HEK293 (cell line): Measurements from ENCODE around the gene P2RY4.

Experiments used
- MYNN ChIP-seq: fragments of 450-650 bp; formaldehyde crosslinking; IDR thresholded peaks from 2 replicates; pipeline ENCODE4 v1.5.1; 2016; ENCODE audit warnings: missing biosample characterization, missing genetic modification characterization, borderline replicate concordance
- TF ChIP-seq, protein P1 (sequence below): fragments of 450-650 bp; formaldehyde crosslinking; IDR thresholded peaks from 2 replicates; pipeline ENCODE4 v1.5.1; 2016; ENCODE audit warnings: missing biosample characterization, missing genetic modification characterization
- TF ChIP-seq, protein P2 (sequence below): fragments of 450-650 bp; formaldehyde crosslinking; IDR thresholded peaks from 2 replicates; pipeline ENCODE4 v1.5.1; 2016; ENCODE audit warnings: missing biosample characterization, missing genetic modification characterization
- TF ChIP-seq, protein P3 (sequence below): fragments of 450-650 bp; formaldehyde crosslinking; IDR thresholded peaks from 2 replicates; pipeline ENCODE4 v1.5.1; 2016; ENCODE audit warnings: missing biosample characterization, missing genetic modification characterization

DNA sequence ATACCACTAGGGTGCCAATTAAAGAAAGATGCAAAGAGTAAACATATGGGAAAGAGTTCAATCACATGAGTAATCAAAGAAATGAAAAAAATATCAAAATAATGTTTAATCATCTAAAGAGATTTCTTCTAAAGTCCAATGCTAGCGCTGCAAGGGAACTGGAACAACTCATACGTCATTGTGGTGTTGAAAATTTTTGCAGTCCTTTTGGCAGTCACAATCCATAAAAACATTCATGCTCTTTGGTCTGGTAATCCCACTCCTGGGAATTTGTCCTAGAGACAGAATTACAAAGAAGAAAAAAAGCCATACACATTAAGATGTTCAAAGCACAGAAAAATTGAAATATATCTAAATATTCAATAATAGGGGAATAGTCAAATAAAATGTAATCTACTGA, 4.6 kb downstream of the P2RY4 start:
- TF ChIP-seq, protein P1, sequence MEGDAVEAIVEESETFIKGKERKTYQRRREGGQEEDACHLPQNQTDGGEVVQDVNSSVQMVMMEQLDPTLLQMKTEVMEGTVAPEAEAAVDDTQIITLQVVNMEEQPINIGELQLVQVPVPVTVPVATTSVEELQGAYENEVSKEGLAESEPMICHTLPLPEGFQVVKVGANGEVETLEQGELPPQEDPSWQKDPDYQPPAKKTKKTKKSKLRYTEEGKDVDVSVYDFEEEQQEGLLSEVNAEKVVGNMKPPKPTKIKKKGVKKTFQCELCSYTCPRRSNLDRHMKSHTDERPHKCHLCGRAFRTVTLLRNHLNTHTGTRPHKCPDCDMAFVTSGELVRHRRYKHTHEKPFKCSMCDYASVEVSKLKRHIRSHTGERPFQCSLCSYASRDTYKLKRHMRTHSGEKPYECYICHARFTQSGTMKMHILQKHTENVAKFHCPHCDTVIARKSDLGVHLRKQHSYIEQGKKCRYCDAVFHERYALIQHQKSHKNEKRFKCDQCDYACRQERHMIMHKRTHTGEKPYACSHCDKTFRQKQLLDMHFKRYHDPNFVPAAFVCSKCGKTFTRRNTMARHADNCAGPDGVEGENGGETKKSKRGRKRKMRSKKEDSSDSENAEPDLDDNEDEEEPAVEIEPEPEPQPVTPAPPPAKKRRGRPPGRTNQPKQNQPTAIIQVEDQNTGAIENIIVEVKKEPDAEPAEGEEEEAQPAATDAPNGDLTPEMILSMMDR (tag by site-specific recombination), result no peak
- no peak for TF ChIP-seq MYNN (tag by site-specific recombination)
- TF ChIP-seq, protein P2, sequence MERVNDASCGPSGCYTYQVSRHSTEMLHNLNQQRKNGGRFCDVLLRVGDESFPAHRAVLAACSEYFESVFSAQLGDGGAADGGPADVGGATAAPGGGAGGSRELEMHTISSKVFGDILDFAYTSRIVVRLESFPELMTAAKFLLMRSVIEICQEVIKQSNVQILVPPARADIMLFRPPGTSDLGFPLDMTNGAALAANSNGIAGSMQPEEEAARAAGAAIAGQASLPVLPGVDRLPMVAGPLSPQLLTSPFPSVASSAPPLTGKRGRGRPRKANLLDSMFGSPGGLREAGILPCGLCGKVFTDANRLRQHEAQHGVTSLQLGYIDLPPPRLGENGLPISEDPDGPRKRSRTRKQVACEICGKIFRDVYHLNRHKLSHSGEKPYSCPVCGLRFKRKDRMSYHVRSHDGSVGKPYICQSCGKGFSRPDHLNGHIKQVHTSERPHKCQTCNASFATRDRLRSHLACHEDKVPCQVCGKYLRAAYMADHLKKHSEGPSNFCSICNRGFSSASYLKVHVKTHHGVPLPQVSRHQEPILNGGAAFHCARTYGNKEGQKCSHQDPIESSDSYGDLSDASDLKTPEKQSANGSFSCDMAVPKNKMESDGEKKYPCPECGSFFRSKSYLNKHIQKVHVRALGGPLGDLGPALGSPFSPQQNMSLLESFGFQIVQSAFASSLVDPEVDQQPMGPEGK (tag by site-specific recombination), result no peak
- TF ChIP-seq, protein P3, sequence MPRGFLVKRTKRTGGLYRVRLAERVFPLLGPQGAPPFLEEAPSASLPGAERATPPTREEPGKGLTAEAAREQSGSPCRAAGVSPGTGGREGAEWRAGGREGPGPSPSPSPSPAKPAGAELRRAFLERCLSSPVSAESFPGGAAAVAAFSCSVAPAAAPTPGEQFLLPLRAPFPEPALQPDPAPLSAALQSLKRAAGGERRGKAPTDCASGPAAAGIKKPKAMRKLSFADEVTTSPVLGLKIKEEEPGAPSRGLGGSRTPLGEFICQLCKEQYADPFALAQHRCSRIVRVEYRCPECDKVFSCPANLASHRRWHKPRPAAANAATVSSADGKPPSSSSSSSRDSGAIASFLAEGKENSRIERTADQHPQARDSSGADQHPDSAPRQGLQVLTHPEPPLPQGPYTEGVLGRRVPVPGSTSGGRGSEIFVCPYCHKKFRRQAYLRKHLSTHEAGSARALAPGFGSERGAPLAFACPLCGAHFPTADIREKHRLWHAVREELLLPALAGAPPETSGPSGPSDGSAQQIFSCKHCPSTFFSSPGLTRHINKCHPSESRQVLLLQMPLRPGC (tag by site-specific recombination), result no peak
